ENCODE data around the gene CDK15.

- TF ChIP-seq POLR2A (IDR thresholded peaks at IDR 0.05) (no peak), CTCF (IDR thresholded peaks at IDR 0.05 in 4 of 5, conservative IDR thresholded peaks at IDR 0.05 in 1 of 5) (no peak)
These were observed 118.1 kb downstream of the CDK15 start for GRCh38 chr2:201924453-201924852.

Data from gastrocnemius medialis (tissue), 4 donors.